Spleen (tissue), 11 donors: ENCODE measurements around the gene ARHGDIB. TPM values are rescaled to one million over a fixed set of nuclear protein-coding genes. Genes with fewer than 3 reads are reported as not detected.

Experiments used
- DNase-seq: peaks from one replicate; pipeline ENCODE4 v3.0.0-alpha.2; 2020
- H3K27ac ChIP-seq, 8 donors: fragments of 200-600 bp; sonication (generic) in 7 of 8; 1 replicate in 4 of 8; 2 replicates in 4 of 8; pipeline versions ENCODE4 v1.5.0 to v1.8.0; 2016 to 2021; ENCODE audit warnings: inconsistent platforms in 4 of 8, mild to moderate bottlenecking in 4 of 8, moderate library complexity in 1 of 8
- H3K27me3 ChIP-seq, 7 donors: fragments of 200-600 bp; sonication (generic) in 6 of 7; replicated peaks in 1 of 7; 1 replicate in 4 of 7; 2 replicates in 3 of 7; pipeline versions ENCODE4 v1.5.0 to v1.8.0; 2016 to 2021; ENCODE audit warnings: inconsistent platforms in 3 of 7, mild to moderate bottlenecking in 1 of 7
- H3K36me3 ChIP-seq, 6 donors: fragments of 200-600 bp; sonication (generic) in 5 of 6; 1 replicate in 4 of 6; 2 replicates in 2 of 6; pipeline versions ENCODE4 v1.5.0 to v1.8.0; 2016 to 2021; ENCODE audit warnings: inconsistent platforms in 2 of 6
- H3K4me1 ChIP-seq, 6 donors: fragments of 200-600 bp; sonication (generic) in 5 of 6; 1 replicate in 3 of 6; 2 replicates in 3 of 6; pipeline versions ENCODE4 v1.5.0 to v1.8.0; 2016 to 2021; ENCODE audit warnings: inconsistent platforms in 3 of 6
- H3K4me3 ChIP-seq, 8 donors: fragments of 200-600 bp; sonication (generic) in 7 of 8; 1 replicate in 4 of 8; 2 replicates in 4 of 8; pipeline versions ENCODE4 v1.5.0 to v1.8.0; 2016 to 2021; ENCODE audit warnings: inconsistent platforms in 4 of 8, mild to moderate bottlenecking in 4 of 8, moderate library complexity in 2 of 8
- H3K9me3 ChIP-seq, 8 donors: fragments of 200-600 bp; sonication (generic) in 7 of 8; 1 replicate in 4 of 8; 2 replicates in 4 of 8; pipeline versions ENCODE4 v1.5.0 to v1.8.0; 2016 to 2021; ENCODE audit warnings: inconsistent platforms in 4 of 8
- POLR2A ChIP-seq, 3 donors: fragments of 450-650 bp; IDR thresholded peaks; one replicate each; pipeline ENCODE4 v1.5.1; 2017; ENCODE audit warnings: antibody characterized with exemption in 3 of 3, mild to moderate bottlenecking in 1 of 3
- POLR2AphosphoS5 ChIP-seq, 3 donors: sonication (generic); formaldehyde crosslinking; IDR thresholded peaks; one replicate each; pipeline ENCODE4 v1.5.1; 2017; ENCODE audit warnings: antibody characterized with exemption in 3 of 3
- WGBS, 5 donors: extraction: QIAGEN DNeasy Blood & Tissue Kit in 3 of 5; methylation state at CpG; one replicate each; pipeline versions ENCODE4 v1.1.5 to v1.1.7; 2013 to 2018; 5-methylcytosine and 5-hydroxymethylcytosine counted together
- intact Hi-C: fragments of 100-400 bp; cut with DNase I; formaldehyde crosslinking; loops from one replicate; pipeline ENCODE4 v1.15.0; 2023; ENCODE audit warnings: low total_unique reads
- polyA plus RNA-seq, 3 donors: library from polyadenylated mRNA; stranded (reverse); fragments of 200-250 nt; gene quantifications; one replicate each; pipeline ENCODE4 v1.2.1, GENCODE V29; 2013
- total RNA-seq, 7 donors: library from RNA; depleted of rRNA in 3 of 7; stranded (reverse); fragments of >200 nt in 3 of 7; fragmentation: NEBNext Ultra II Directional in 4 of 7; extraction: Animal tissue kit (Norgen Biotek cat#: 25700) in 4 of 7; gene quantifications; one replicate each; pipeline versions ENCODE4 v1.1.0 to v1.2.1, GENCODE V29; 2016 to 2021
- TF ChIP-seq, protein P1 (sequence below), 11 experiments: fragments of 200-600 bp in 7 of 11; fragments of 450-650 bp in 4 of 11; sonication (generic) in 4 of 11; IDR thresholded peaks in 8 of 11; conservative IDR thresholded peaks in 3 of 11; 1 replicate in 7 of 11; 2 replicates in 4 of 11; pipeline versions ENCODE4 v1.4.0 to v1.8.0; 2016 to 2021; ENCODE audit warnings: antibody characterized with exemption in 11 of 11, inconsistent platforms in 4 of 11, mild to moderate bottlenecking in 1 of 11
- donor health status: healthy with polysubstance abuse.
- donor health status: DM: no; HTN: no; CAD: no; lungs with moderate emphysema.
- donor health status: DM: no; HTN: no; CAD: no.
- donor health status: Bipolar disorder and iron deficiency.
- donor health status: healthy.
- donor health status: DM: no; HTN: no; CAD: no.
- donor health status: DM: yes; HTN: yes; CAD: no.

The ARHGDIB gene
- total and polyA plus RNA-seq, 10 donors = 537 to 1,063 (median 786) TPM

DNA sequence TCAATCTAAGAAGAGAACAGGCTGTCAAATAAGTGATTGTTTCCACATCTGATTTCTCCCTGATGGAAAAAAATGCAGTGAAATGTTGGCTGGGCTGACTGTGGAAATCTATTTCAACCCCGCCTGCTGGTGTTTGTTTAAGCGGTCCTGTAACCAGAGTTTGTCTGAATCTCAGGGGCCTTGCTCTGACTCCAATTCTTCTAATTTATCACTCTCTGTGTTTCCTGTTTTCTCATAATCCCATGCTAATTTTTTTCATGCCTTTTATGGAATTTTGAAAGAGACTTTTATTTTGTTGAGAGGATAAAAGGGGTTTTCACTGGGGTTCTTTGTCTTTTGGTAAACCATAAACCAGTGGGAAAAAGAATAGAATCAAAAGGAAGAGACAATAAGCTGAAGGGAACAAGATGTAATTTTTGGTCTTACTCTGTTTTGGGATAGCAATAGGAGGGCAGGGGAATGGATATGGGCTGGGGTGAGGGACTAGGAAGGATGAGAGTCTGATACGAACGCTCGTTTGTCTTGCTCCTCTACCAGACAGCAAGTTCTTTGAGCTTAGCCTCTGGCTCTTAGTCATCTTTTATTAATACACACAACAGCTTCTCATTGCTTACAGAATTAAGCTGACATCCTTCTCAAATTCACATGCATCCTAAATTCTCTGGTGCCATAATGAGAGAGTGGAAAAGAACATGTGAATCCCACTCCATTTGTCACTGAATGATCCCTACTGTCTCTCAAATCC lies 67.7 kb downstream of the ARHGDIB start:
- intact Hi-C loops = no loop called here
- Histone ChIP-seq H3K4me1 (no peaks in the 10 kb centered on the region), H3K27me3 (no peaks in the 10 kb centered on the region), H3K36me3 (no peaks in the 10 kb centered on the region), H3K27ac (no peak overlapping the region), H3K4me3 (no peak overlapping the region), H3K9me3 (no peaks in the 10 kb centered on the region)
- TF ChIP-seq POLR2A (IDR thresholded peaks at IDR 0.05) (no peak), POLR2AphosphoS5 (IDR thresholded peaks at IDR 0.05) (no peak)
- TF ChIP-seq, protein P1, sequence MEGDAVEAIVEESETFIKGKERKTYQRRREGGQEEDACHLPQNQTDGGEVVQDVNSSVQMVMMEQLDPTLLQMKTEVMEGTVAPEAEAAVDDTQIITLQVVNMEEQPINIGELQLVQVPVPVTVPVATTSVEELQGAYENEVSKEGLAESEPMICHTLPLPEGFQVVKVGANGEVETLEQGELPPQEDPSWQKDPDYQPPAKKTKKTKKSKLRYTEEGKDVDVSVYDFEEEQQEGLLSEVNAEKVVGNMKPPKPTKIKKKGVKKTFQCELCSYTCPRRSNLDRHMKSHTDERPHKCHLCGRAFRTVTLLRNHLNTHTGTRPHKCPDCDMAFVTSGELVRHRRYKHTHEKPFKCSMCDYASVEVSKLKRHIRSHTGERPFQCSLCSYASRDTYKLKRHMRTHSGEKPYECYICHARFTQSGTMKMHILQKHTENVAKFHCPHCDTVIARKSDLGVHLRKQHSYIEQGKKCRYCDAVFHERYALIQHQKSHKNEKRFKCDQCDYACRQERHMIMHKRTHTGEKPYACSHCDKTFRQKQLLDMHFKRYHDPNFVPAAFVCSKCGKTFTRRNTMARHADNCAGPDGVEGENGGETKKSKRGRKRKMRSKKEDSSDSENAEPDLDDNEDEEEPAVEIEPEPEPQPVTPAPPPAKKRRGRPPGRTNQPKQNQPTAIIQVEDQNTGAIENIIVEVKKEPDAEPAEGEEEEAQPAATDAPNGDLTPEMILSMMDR (IDR thresholded peaks at IDR 0.05 in 8 of 11, conservative IDR thresholded peaks at IDR 0.05 in 3 of 11) = no peak
- 70 to 93% (median 72%) methylated on average over 5 of the region's 5 CpGs for WGBS, 5 donors
- no peak for DNase-seq

DNA sequence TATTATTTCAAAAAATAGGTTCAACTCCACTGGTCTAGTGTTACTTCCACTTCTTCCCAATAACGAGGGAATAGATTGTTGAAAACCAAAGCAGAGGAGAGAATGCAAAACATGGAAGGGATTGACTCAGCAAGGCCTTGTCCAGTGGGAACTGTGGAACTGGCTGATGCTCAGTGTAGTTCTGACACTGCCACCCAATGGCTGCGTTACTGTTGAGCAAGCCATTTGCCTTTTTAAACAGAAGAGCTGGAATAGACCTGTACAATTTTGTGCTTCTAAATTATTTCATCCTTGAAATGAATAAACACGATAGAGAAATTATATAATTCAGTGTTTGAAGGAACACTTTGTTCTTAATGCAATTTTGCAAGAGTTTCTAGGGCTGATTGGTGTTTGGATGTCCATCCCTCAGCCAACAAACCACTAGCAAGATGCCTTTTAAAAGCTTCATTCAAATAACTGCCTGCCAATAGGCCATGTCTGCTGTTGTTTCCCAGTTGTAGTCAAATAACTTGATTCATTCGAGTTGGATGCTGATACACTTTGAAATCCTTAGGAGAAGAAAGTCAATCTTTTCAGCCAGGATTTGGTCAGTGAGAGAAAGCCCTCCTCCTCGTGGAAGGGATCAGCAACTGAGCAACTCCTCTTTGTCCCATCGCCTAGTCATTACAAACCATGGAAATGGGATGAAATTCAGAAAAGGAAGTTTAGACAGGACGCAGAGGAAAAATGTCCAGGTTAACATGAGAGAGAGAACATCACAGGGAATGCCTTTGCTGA lies 68.5 kb downstream of the ARHGDIB start:
- no peak for DNase-seq
- 74 to 90% (median 85%) methylated on average over 7 of the region's 7 CpGs for WGBS, 5 donors
- Histone ChIP-seq H3K4me1 (no peaks in the 10 kb centered on the region), H3K9me3 (no peaks in the 10 kb centered on the region), H3K36me3 (no peaks in the 10 kb centered on the region), H3K4me3 (no peak overlapping the region), H3K27me3 (no peaks in the 10 kb centered on the region), H3K27ac (no peak overlapping the region)
- TF ChIP-seq POLR2AphosphoS5 (IDR thresholded peaks at IDR 0.05) (no peak), POLR2A (IDR thresholded peaks at IDR 0.05) (no peak)
- TF ChIP-seq, protein P1 (IDR thresholded peaks at IDR 0.05 in 8 of 11, conservative IDR thresholded peaks at IDR 0.05 in 3 of 11) = no peak
- intact Hi-C loops = no loop called here

Other genes with a start within 250 kb of the ARHGDIB start
- 10 to 100 TPM; 22.0 to 61.4 (median 49.2) TPM for gene WBP11, start 158.1 kb downstream of the ARHGDIB start, total RNA-seq
- 10 to 100 TPM; 16.0 to 18.8 (median 17.1) TPM for gene WBP11, start 158.1 kb downstream of the ARHGDIB start, polyA plus RNA-seq
- gene C12orf60, start 157.9 kb downstream of the ARHGDIB start, total RNA-seq = 1 to 10 TPM in 5 of 7 donors, under 1 TPM in 2; 0.51 to 1.4 (median 1.0) TPM
- gene C12orf60, start 157.9 kb downstream of the ARHGDIB start, polyA plus RNA-seq = 1 to 10 TPM in 2 of 3 donors, under 1 TPM in 1; 0.96 to 2.2 (median 1.6) TPM
- gene SMCO3, start 147.4 kb downstream of the ARHGDIB start, total RNA-seq = 1 to 10 TPM in 3 of 7 donors, under 1 TPM in 4; 0.32 to 1.6 (median 0.77) TPM
- 1 to 10 TPM in 1 of 3 donors, under 1 TPM in 2; 0.57 to 1.5 (median 0.97) TPM for gene SMCO3, start 147.4 kb downstream of the ARHGDIB start, polyA plus RNA-seq
- 10 to 100 TPM; 14.2 to 46.1 (median 21.5) TPM for gene ART4, start 118.1 kb downstream of the ARHGDIB start, total RNA-seq
- gene ART4, start 118.1 kb downstream of the ARHGDIB start, polyA plus RNA-seq = 1 to 10 TPM; 2.3 to 8.9 (median 3.9) TPM
- gene MGP, start 75.7 kb downstream of the ARHGDIB start, total RNA-seq = 10 to 100 TPM; 29.4 to 96.6 (median 43.5) TPM
- gene MGP, start 75.7 kb downstream of the ARHGDIB start, polyA plus RNA-seq = 100 to 1,000 TPM in 2 of 3 donors, 10 to 100 TPM in 1; 56.4 to 292 (median 110) TPM
- 1 to 10 TPM; 3.5 to 6.4 (median 4.3) TPM for gene ERP27, start 23.1 kb downstream of the ARHGDIB start, total RNA-seq
- gene ERP27, start 23.1 kb downstream of the ARHGDIB start, polyA plus RNA-seq = 1 to 10 TPM; 1.3 to 2.0 (median 1.6) TPM
- 1 to 10 TPM in 1 of 7 donors, under 1 TPM in 2, not detected in 4; 0.37 to 2.6 (median 0.51) TPM for gene PDE6H, start 11.4 kb upstream of the ARHGDIB start, total RNA-seq
- not detected for gene PDE6H, start 11.4 kb upstream of the ARHGDIB start, polyA plus RNA-seq